HepG2 (cell line): Measurements from ENCODE around the gene SPTSSA. TPM values are rescaled to one million over a fixed set of nuclear protein-coding genes. Genes with fewer than 3 reads are reported as not detected.
A peak's percentile ranks its signal among the peaks of the same experiment; 100 is the strongest.

ENCODE experiments used
- ATF1 ChIP-seq: IDR thresholded peaks from 2 replicates; pipeline ENCODE4 v1.6.1; 2016; ENCODE audit warnings: mild to moderate bottlenecking, control low read depth
- ATM ChIP-seq: fragments of 450-650 bp; IDR thresholded peaks from 2 replicates; pipeline ENCODE4 v1.7.1; 2017; ENCODE audit warnings: mild to moderate bottlenecking, borderline replicate concordance
- CREB1 ChIP-seq, 2 experiments: fragments of 450-650 bp in 1 of 2; IDR thresholded peaks; 2 replicates each; pipeline ENCODE4 v1.6.1; 2016 to 2017; ENCODE audit warnings: control low read depth in 1 of 2, mild to moderate bottlenecking in 1 of 2, missing compliant biosample characterization in 1 of 2, missing genetic modification characterization in 1 of 2
- CREM ChIP-seq, 2 experiments: sonication (generic) in 1 of 2; formaldehyde crosslinking in 1 of 2; IDR thresholded peaks; 2 replicates each; pipeline versions ENCODE4 v1.4.0 to v1.6.1; 2016 to 2020; ENCODE audit warnings: antibody characterized with exemption in 1 of 2, mild to moderate bottlenecking in 1 of 2, missing genetic modification reagents in 1 of 2
- ELF1 ChIP-seq: sonication (generic); formaldehyde crosslinking; IDR thresholded peaks from 2 replicates; pipeline ENCODE4 v1.4.0; 2020; ENCODE audit warnings: missing genetic modification reagents
- FOSL2 ChIP-seq: sonication (generic); formaldehyde crosslinking; IDR thresholded peaks from 2 replicates; pipeline ENCODE4 v1.4.0; 2020; ENCODE audit warnings: missing genetic modification reagents
- MAFF ChIP-seq: IDR thresholded peaks from 2 replicates; pipeline ENCODE4 v1.6.1; 2011; ENCODE audit warnings: low read depth, low read length, improper control_type of control experiment
- MED1 ChIP-seq: sonication (generic); formaldehyde crosslinking; IDR thresholded peaks from 2 replicates; pipeline ENCODE4 v1.4.0; 2020; ENCODE audit warnings: missing genetic modification reagents
- PHF5A ChIP-seq: IDR thresholded peaks from one replicate; pipeline ENCODE4 v1.6.1; 2018; ENCODE audit warnings: low read depth, missing genetic modification reagents; ENCODE audit not compliant: unreplicated experiment
- RBAK ChIP-seq: sonication (generic); formaldehyde crosslinking; IDR thresholded peaks from 2 replicates; pipeline ENCODE4 v1.5.1; 2020; ENCODE audit warnings: mild to moderate bottlenecking, missing genetic modification reagents
- RFX3 ChIP-seq: IDR thresholded peaks from 2 replicates; pipeline ENCODE4 v1.6.1; 2016; ENCODE audit warnings: missing biosample characterization, missing genetic modification reagents
- STAT5B ChIP-seq: sonication (generic); formaldehyde crosslinking; IDR thresholded peaks from 2 replicates; pipeline ENCODE4 v1.4.0; 2020; ENCODE audit warnings: missing genetic modification reagents
- TOPORS ChIP-seq: sonication (generic); formaldehyde crosslinking; IDR thresholded peaks from 2 replicates; pipeline ENCODE4 v1.8.0; 2023; ENCODE audit warnings: mild to moderate bottlenecking, missing genetic modification reagents
- XRCC5 ChIP-seq: fragments of 200-400 bp; formaldehyde crosslinking; optimal IDR thresholded peaks from 2 replicates; pipeline ENCODE3; 2017; ENCODE audit warnings: mild to moderate bottlenecking, low read length
- ZBTB7B ChIP-seq: sonication (generic); formaldehyde crosslinking; IDR thresholded peaks from 2 replicates; pipeline ENCODE4 v1.4.0; 2020; ENCODE audit warnings: missing genetic modification reagents
- ZFP36L2 ChIP-seq: sonication (generic); formaldehyde crosslinking; IDR thresholded peaks from 2 replicates; pipeline ENCODE4 v1.4.0; 2020; ENCODE audit warnings: missing genetic modification reagents
- ZNF329 ChIP-seq: sonication (generic); formaldehyde crosslinking; IDR thresholded peaks from 2 replicates; pipeline ENCODE4 v1.9.0; 2021; ENCODE audit warnings: low read depth, mild to moderate bottlenecking, missing genetic modification reagents
- ZNF382 ChIP-seq: sonication (generic); formaldehyde crosslinking; IDR thresholded peaks from 2 replicates; pipeline ENCODE4 v1.5.0; 2020; ENCODE audit warnings: missing genetic modification reagents, mild to moderate bottlenecking, borderline replicate concordance
- ZNF468 ChIP-seq: sonication (generic); formaldehyde crosslinking; IDR thresholded peaks from 2 replicates; pipeline ENCODE4 v1.8.0; 2022; ENCODE audit warnings: mild to moderate bottlenecking, moderate library complexity, missing genetic modification reagents
- ZNF891 ChIP-seq: sonication (generic); formaldehyde crosslinking; IDR thresholded peaks from 2 replicates; pipeline ENCODE4 v1.5.0; 2020; ENCODE audit warnings: mild to moderate bottlenecking, missing genetic modification reagents
- polyA plus RNA-seq, 8 experiments: library from polyadenylated mRNA; depleted of rRNA in 3 of 8; stranded (reverse) in 7 of 8; unstranded in 1 of 8; fragments of >200 nt; fragmentation: Illumina TruSeq in 4 of 8; extraction: Trizol in 4 of 8; gene quantifications; 2 replicates each; pipeline versions ENCODE4 v1.2.1 to v1.2.3, GENCODE V29; 2011 to 2016; ENCODE audit warnings: low read depth in 4 of 8, missing spikeins in 1 of 8, mixed read lengths in 1 of 8; ENCODE audit not compliant: insufficient read depth in 1 of 8
- total RNA-seq, 5 experiments: library from RNA; depleted of rRNA; stranded (reverse); fragments of >200 nt; fragmentation: Illumina TruSeq; extraction: Trizol; gene quantifications; 2 replicates each; pipeline ENCODE4 v1.2.3, GENCODE V29; 2016; ENCODE audit warnings: low read depth in 1 of 5
- TF ChIP-seq, protein P1 (sequence below): sonication (generic); formaldehyde crosslinking; conservative IDR thresholded peaks from 2 replicates; pipeline ENCODE4 v1.8.0; 2022; ENCODE audit warnings: mild to moderate bottlenecking, moderate library complexity, missing genetic modification reagents
- TF ChIP-seq, protein P2 (sequence below), 2 experiments: fragments of 450-650 bp in 1 of 2; sonication (generic) in 1 of 2; formaldehyde crosslinking; IDR thresholded peaks; 2 replicates each; pipeline versions ENCODE4 v1.5.0 to v1.8.0; 2020 to 2022; ENCODE audit warnings: mild to moderate bottlenecking in 1 of 2, missing genetic modification reagents in 1 of 2
- TF ChIP-seq, protein P3 (sequence below): sonication (generic); formaldehyde crosslinking; conservative IDR thresholded peaks from 2 replicates; pipeline ENCODE4 v1.4.0; 2020; ENCODE audit warnings: missing genetic modification reagents
- TF ChIP-seq, protein P4 (sequence below): sonication (generic); formaldehyde crosslinking; IDR thresholded peaks from 2 replicates; pipeline ENCODE4 v1.4.0; 2020; ENCODE audit warnings: missing genetic modification reagents, borderline replicate concordance

SPTSSA gene
- total and polyA plus RNA-seq, 2 of the 13 experiments (the other 11 are each of a cell fraction or from before 2014, with no cell fraction given), result 19.1 to 86.1 TPM

DNA sequence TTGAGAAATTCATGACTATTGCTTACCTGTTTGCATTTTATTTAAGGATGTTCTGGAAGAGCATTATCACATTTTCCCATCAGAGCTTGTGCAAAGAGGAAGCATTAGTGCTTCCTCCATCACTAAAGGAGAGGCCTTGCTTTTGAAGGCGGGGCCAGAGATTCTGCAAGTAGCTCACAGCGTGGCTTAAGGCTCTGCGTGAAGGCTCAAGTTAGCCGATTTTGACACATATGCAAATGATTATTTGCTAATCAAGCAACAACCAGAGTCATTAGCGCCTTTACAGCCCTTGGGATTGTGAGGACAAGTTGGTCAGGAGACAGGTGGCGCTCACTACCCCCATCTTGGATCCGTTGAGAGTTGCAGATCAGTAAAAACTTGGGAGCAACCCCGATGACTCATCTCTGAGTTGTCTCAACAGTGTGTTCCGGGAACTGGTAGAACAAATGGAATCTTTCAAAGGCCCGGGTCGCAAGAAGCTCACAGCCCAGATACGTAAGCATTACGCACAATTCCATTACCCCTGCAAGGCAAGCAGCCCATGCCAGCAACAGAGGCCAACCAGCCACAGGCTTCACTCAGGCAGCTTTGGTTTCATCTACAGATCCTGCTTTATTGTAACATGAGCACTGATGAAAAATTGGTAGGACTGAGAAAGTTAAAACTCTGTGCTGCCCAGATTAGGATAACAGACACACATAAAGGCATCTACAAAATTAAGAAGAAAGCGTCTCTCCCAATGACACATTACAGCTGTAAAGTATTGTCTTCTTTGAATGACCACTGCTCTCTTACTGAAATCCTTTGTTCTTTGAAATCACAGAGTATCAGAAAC is 34.9 kb upstream of the SPTSSA start (continued):
- TF ChIP-seq, protein P1, sequence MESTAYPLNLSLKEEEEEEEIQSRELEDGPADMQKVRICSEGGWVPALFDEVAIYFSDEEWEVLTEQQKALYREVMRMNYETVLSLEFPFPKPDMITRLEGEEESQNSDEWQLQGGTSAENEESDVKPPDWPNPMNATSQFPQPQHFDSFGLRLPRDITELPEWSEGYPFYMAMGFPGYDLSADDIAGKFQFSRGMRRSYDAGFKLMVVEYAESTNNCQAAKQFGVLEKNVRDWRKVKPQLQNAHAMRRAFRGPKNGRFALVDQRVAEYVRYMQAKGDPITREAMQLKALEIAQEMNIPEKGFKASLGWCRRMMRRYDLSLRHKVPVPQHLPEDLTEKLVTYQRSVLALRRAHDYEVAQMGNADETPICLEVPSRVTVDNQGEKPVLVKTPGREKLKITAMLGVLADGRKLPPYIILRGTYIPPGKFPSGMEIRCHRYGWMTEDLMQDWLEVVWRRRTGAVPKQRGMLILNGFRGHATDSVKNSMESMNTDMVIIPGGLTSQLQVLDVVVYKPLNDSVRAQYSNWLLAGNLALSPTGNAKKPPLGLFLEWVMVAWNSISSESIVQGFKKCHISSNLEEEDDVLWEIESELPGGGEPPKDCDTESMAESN (CRISPR knock-in tag), result peak; percentile 83
- TF ChIP-seq TOPORS (CRISPR knock-in tag) (peak; percentile 11; the same call in 1 of the 2 replicates), ZNF891 (CRISPR knock-in tag) (no peak), XRCC5 (peak; percentile 83), RFX3 (no peak), ZNF329 (CRISPR knock-in tag) (0 out of 2 replicates have a peak, but pooled peaks have one; percentile 38), ZFP36L2 (no peak), RBAK (CRISPR knock-in tag) (no peak), STAT5B (CRISPR knock-in tag) (no peak), FOSL2 (CRISPR knock-in tag) (peak; percentile 100), ZBTB7B (0 out of 2 replicates have a peak, but pooled peaks have one; percentile 29), CREM (IDR thresholded peaks at IDR 0.05) (peak; percentile 90), CREM (CRISPR knock-in tag; IDR thresholded peaks at IDR 0.05) (no peak), ZNF468 (no peak), ATF1 (CRISPR knock-in tag) (peak; percentile 92), MED1 (CRISPR knock-in tag) (peak; percentile 71), MAFF (0 out of 2 replicates have a peak, but pooled peaks have one; percentile 42), ATM (no peak), PHF5A (peak; percentile 73), CREB1 (IDR thresholded peaks at IDR 0.05) (peak; percentile 91), CREB1 (CRISPR knock-in tag; IDR thresholded peaks at IDR 0.05) (peak; percentile 85; the same call in 1 of the 2 replicates), ZNF382 (CRISPR knock-in tag) (no peak), ELF1 (CRISPR knock-in tag) (peak; percentile 76)
- TF ChIP-seq, protein P2, sequence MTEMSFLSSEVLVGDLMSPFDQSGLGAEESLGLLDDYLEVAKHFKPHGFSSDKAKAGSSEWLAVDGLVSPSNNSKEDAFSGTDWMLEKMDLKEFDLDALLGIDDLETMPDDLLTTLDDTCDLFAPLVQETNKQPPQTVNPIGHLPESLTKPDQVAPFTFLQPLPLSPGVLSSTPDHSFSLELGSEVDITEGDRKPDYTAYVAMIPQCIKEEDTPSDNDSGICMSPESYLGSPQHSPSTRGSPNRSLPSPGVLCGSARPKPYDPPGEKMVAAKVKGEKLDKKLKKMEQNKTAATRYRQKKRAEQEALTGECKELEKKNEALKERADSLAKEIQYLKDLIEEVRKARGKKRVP (CRISPR knock-in tag; IDR thresholded peaks at IDR 0.05), result peak in 1 of 2 experiments; percentile 69; a peak in 1 of 4 replicates
- TF ChIP-seq, protein P3, sequence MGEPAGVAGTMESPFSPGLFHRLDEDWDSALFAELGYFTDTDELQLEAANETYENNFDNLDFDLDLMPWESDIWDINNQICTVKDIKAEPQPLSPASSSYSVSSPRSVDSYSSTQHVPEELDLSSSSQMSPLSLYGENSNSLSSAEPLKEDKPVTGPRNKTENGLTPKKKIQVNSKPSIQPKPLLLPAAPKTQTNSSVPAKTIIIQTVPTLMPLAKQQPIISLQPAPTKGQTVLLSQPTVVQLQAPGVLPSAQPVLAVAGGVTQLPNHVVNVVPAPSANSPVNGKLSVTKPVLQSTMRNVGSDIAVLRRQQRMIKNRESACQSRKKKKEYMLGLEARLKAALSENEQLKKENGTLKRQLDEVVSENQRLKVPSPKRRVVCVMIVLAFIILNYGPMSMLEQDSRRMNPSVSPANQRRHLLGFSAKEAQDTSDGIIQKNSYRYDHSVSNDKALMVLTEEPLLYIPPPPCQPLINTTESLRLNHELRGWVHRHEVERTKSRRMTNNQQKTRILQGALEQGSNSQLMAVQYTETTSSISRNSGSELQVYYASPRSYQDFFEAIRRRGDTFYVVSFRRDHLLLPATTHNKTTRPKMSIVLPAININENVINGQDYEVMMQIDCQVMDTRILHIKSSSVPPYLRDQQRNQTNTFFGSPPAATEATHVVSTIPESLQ (CRISPR knock-in tag), result 0 out of 2 replicates have a peak, but pooled peaks have one; percentile 65
- TF ChIP-seq, protein P4, sequence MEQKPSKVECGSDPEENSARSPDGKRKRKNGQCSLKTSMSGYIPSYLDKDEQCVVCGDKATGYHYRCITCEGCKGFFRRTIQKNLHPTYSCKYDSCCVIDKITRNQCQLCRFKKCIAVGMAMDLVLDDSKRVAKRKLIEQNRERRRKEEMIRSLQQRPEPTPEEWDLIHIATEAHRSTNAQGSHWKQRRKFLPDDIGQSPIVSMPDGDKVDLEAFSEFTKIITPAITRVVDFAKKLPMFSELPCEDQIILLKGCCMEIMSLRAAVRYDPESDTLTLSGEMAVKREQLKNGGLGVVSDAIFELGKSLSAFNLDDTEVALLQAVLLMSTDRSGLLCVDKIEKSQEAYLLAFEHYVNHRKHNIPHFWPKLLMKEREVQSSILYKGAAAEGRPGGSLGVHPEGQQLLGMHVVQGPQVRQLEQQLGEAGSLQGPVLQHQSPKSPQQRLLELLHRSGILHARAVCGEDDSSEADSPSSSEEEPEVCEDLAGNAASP (CRISPR knock-in tag), result peak; percentile 68
